Sigmoid colon (tissue), 4 donors: ENCODE data around the gene MED13L.

Source experiments
- CTCF ChIP-seq, 4 experiments: fragments of 450-650 bp in 3 of 4; fragments of 200-600 bp in 1 of 4; IDR thresholded peaks; one replicate each; pipeline ENCODE4 v1.5.1; 2016 to 2019; ENCODE audit warnings: antibody characterized with exemption in 4 of 4, mild to moderate bottlenecking in 3 of 4, moderate library complexity in 2 of 4
- EP300 ChIP-seq, 4 donors: sonication (generic); formaldehyde crosslinking; IDR thresholded peaks; one replicate each; pipeline ENCODE4 v1.6.1; 2017; ENCODE audit warnings: antibody characterized with exemption in 4 of 4

GRCh38 chr12:116319233-116319897 lies 41.9 kb upstream of the MED13L start:
- no peak for TF ChIP-seq CTCF (IDR thresholded peaks at IDR 0.05)
- TF ChIP-seq EP300 (IDR thresholded peaks at IDR 0.05) = no peak
